ENCODE data around the gene RFTN1. TPM values are rescaled to one million over a fixed set of nuclear protein-coding genes. Genes with fewer than 3 reads are reported as not detected.

The RFTN1 gene
- total and polyA plus RNA-seq, 2 of the 8 experiments (the other 6 are each of a cell fraction or from before 2014, with no cell fraction given) = 4.6 to 6.7 TPM

- TF ChIP-seq KDM5A (IDR thresholded peaks at IDR 0.05; ENCODE audit: low read length) = no peak
- TF ChIP-seq, protein P1, sequence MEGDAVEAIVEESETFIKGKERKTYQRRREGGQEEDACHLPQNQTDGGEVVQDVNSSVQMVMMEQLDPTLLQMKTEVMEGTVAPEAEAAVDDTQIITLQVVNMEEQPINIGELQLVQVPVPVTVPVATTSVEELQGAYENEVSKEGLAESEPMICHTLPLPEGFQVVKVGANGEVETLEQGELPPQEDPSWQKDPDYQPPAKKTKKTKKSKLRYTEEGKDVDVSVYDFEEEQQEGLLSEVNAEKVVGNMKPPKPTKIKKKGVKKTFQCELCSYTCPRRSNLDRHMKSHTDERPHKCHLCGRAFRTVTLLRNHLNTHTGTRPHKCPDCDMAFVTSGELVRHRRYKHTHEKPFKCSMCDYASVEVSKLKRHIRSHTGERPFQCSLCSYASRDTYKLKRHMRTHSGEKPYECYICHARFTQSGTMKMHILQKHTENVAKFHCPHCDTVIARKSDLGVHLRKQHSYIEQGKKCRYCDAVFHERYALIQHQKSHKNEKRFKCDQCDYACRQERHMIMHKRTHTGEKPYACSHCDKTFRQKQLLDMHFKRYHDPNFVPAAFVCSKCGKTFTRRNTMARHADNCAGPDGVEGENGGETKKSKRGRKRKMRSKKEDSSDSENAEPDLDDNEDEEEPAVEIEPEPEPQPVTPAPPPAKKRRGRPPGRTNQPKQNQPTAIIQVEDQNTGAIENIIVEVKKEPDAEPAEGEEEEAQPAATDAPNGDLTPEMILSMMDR (IDR thresholded peaks at IDR 0.05; ENCODE audit: control extremely low read depth in 1 of 3, insufficient read depth in 1 of 3, low read depth in 1 of 3, low read length in 3 of 3) = no peak
- no peak for TF ChIP-seq CEBPB (IDR thresholded peaks at IDR 0.05; ENCODE audit: low read depth, low read length)
- no peak for TF ChIP-seq BCL11A (IDR thresholded peaks at IDR 0.05; ENCODE audit: low read depth in 2 of 2, low read length in 2 of 2)
These were observed 48.9 kb downstream of the RFTN1 start (continued) for GRCh38 chr3:16464511-16465148.

Data from H1 (cell line).